Measurements from ENCODE around the gene SCP2.

The SCP2 gene

DNA sequence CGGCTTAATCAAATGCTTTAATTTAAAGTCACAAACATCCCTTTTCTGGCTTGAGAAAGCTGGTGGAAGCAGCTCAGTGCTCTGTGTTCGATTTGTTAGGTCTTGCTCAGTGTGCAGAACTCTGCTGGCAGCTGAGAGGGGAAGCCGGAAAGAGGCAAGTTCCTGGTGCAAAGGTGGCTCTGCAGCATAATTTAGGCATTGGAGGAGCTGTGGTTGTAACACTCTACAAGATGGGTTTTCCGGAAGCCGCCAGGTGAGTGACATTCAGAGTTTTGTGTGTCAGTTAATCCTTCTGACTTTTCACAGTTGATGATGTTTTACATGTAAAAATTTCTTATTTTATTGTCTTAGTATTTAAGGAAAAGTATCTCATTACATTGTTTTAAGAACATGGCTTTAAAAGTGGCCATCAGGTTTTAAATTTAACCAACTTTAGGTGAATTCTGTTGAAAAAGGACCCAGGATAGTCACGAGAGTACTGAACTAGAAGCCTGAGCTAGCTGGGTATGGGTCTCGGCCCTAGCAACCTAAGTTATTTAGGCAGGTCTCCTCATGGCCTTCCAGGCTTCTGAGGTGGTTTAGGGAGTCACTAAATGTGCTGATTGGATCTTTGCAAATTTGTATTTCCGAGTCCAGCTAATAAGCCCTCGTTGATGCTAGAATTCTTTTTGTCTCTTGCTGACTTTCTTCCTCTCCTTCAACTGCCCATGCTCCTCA lies 87.9 kb downstream of the SCP2 start:
- no peaks in the 10 kb centered on the region for H3K9me2 ChIP-seq (replicated peaks; ENCODE audit: insufficient read depth, low read length)
- H3K4me2 ChIP-seq (ENCODE audit: low read depth, low read length, poor library complexity, severe bottlenecking) = peak overlapping the region; percentile 84
- TF ChIP-seq EZH2phosphoT487 (conservative IDR thresholded peaks at IDR 0.05; ENCODE audit: low read length) = no peak
- TF ChIP-seq, protein P1, sequence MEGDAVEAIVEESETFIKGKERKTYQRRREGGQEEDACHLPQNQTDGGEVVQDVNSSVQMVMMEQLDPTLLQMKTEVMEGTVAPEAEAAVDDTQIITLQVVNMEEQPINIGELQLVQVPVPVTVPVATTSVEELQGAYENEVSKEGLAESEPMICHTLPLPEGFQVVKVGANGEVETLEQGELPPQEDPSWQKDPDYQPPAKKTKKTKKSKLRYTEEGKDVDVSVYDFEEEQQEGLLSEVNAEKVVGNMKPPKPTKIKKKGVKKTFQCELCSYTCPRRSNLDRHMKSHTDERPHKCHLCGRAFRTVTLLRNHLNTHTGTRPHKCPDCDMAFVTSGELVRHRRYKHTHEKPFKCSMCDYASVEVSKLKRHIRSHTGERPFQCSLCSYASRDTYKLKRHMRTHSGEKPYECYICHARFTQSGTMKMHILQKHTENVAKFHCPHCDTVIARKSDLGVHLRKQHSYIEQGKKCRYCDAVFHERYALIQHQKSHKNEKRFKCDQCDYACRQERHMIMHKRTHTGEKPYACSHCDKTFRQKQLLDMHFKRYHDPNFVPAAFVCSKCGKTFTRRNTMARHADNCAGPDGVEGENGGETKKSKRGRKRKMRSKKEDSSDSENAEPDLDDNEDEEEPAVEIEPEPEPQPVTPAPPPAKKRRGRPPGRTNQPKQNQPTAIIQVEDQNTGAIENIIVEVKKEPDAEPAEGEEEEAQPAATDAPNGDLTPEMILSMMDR (IDR thresholded peaks at IDR 0.05; ENCODE audit: insufficient read depth, low read length, poor library complexity, severe bottlenecking) = no peak
- no peaks in the 10 kb centered on the region for H3K36me3 ChIP-seq (ENCODE audit: low read length)
- no peaks in the 10 kb centered on the region for H3K9me3 ChIP-seq (ENCODE audit: insufficient read depth, low read length)
- peak overlapping the region; percentile 79 for H3K4me3 ChIP-seq (ENCODE audit: insufficient read depth, low read length, poor library complexity, severe bottlenecking)
- H4K20me1 ChIP-seq (ENCODE audit: low read depth, low read length) = no peaks in the 10 kb centered on the region
- peak overlapping the region; percentile 69 for H3K9ac ChIP-seq (ENCODE audit: low read length)
- peak overlapping the region; percentile 90 for H2AFZ ChIP-seq (ENCODE audit: low read depth, low read length, severe bottlenecking)
- peak overlapping the region; percentile 40 for H3K27ac ChIP-seq (ENCODE audit: low read depth, low read length)
- peaks cover 28% of the 10 kb centered on the region for H3K79me2 ChIP-seq (ENCODE audit: insufficient read depth, low read length)
- H3K27me3 ChIP-seq (ENCODE audit: low read length) = no peaks in the 10 kb centered on the region
- H3F3A ChIP-seq (ENCODE audit: insufficient read depth) = no peaks in the 10 kb centered on the region; the same call in 1 of the 2 replicates

DNA sequence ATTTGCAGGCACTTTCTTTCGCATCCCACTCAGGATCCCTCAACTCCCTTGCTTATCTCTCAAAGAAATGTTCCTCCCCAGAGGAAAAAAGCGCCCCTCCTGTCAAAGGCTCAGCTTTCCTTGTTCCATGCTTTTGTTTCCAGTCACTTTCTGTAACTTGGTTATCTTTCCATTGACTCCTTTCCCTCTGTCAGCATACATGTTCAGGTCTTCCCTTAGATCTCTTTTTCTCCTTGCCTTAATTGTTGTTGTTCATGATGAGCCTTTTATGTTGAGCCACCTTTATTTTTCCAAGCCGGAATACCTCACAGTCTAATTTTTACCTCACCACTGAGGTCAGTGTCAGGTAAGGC lies 88.4 kb downstream of the SCP2 start:
- no peaks in the 10 kb centered on the region for H3K36me3 ChIP-seq (ENCODE audit: low read length)
- H4K20me1 ChIP-seq (ENCODE audit: low read depth, low read length) = no peaks in the 10 kb centered on the region
- H3K4me3 ChIP-seq (ENCODE audit: insufficient read depth, low read length, poor library complexity, severe bottlenecking) = peak overlapping the region; percentile 79
- no peaks in the 10 kb centered on the region for H3K9me3 ChIP-seq (ENCODE audit: insufficient read depth, low read length)
- H3K9ac ChIP-seq (ENCODE audit: low read length) = peak overlapping the region; percentile 69
- peak overlapping the region; percentile 41 for H2AFZ ChIP-seq (ENCODE audit: low read depth, low read length, severe bottlenecking)
- peak overlapping the region; percentile 84 for H3K4me2 ChIP-seq (ENCODE audit: low read depth, low read length, poor library complexity, severe bottlenecking)
- TF ChIP-seq, protein P1 (IDR thresholded peaks at IDR 0.05; ENCODE audit: insufficient read depth, low read length, poor library complexity, severe bottlenecking) = no peak
- TF ChIP-seq EZH2phosphoT487 (conservative IDR thresholded peaks at IDR 0.05; ENCODE audit: low read length) = no peak
- H3K27me3 ChIP-seq (ENCODE audit: low read length) = no peaks in the 10 kb centered on the region
- H3K27ac ChIP-seq (ENCODE audit: low read depth, low read length) = no peak overlapping the region; the same call in 1 of the 2 replicates
- H3K79me2 ChIP-seq (ENCODE audit: insufficient read depth, low read length) = peaks cover 31% of the 10 kb centered on the region
- H3K9me2 ChIP-seq (replicated peaks; ENCODE audit: insufficient read depth, low read length) = no peaks in the 10 kb centered on the region
- no peaks in the 10 kb centered on the region; the same call in 1 of the 2 replicates for H3F3A ChIP-seq (ENCODE audit: insufficient read depth)

DNA sequence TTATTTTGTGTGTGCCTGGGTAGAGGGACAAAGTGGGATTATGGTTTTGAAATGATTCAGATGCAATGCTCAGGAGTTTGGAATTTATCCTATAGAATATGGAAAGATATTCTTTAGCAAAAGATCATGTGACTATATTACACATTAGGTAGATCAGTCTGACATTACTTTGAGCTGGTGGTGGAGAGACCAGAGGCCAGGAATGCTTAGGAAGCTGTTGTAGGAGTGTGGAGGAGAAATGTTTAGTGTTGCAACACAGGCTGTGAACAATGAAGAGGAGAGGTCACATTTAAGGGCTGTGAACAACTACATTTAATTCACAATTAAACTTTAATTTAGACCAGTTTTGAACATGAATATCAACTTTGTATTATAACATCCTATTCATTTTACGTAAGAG lies 89.6 kb downstream of the SCP2 start:
- no peaks in the 10 kb centered on the region for H3K36me3 ChIP-seq (ENCODE audit: low read length)
- H4K20me1 ChIP-seq (ENCODE audit: low read depth, low read length) = no peaks in the 10 kb centered on the region
- no peak overlapping the region for H3K4me3 ChIP-seq (ENCODE audit: insufficient read depth, low read length, poor library complexity, severe bottlenecking)
- H3F3A ChIP-seq (ENCODE audit: insufficient read depth) = no peaks in the 10 kb centered on the region; the same call in 1 of the 2 replicates
- H3K9ac ChIP-seq (ENCODE audit: low read length) = peak overlapping the region; percentile 69; the same call in 1 of the 2 replicates
- peak overlapping the region; percentile 84 for H3K4me2 ChIP-seq (ENCODE audit: low read depth, low read length, poor library complexity, severe bottlenecking)
- H3K27ac ChIP-seq (ENCODE audit: low read depth, low read length) = no peak overlapping the region
- H3K27me3 ChIP-seq (ENCODE audit: low read length) = no peaks in the 10 kb centered on the region
- H3K9me3 ChIP-seq (ENCODE audit: insufficient read depth, low read length) = no peaks in the 10 kb centered on the region
- no peak for TF ChIP-seq EZH2phosphoT487 (conservative IDR thresholded peaks at IDR 0.05; ENCODE audit: low read length)
- TF ChIP-seq, protein P1 (IDR thresholded peaks at IDR 0.05; ENCODE audit: insufficient read depth, low read length, poor library complexity, severe bottlenecking) = no peak
- no peaks in the 10 kb centered on the region for H3K9me2 ChIP-seq (replicated peaks; ENCODE audit: insufficient read depth, low read length)
- H2AFZ ChIP-seq (ENCODE audit: low read depth, low read length, severe bottlenecking) = no peak overlapping the region
- H3K79me2 ChIP-seq (ENCODE audit: insufficient read depth, low read length) = peaks cover 37% of the 10 kb centered on the region
